HepG2 (cell line): ENCODE measurements around the gene ZNF740. TPM values are rescaled to one million over a fixed set of nuclear protein-coding genes. Genes with fewer than 3 reads are reported as not detected.

Source experiments
- EP300 ChIP-seq, 3 experiments: sonication (generic) in 1 of 3; formaldehyde crosslinking in 1 of 3; IDR thresholded peaks; 2 replicates each; pipeline versions ENCODE4 v1.5.1 to v1.6.1; 2011 to 2020; ENCODE audit warnings: low read depth in 2 of 3, low read length in 2 of 3, borderline replicate concordance in 1 of 3, improper control_type of control experiment in 1 of 3, mild to moderate bottlenecking in 1 of 3, missing genetic modification reagents in 1 of 3, moderate library complexity in 1 of 3
- GMEB1 ChIP-seq: sonication (generic); formaldehyde crosslinking; IDR thresholded peaks from 2 replicates; pipeline ENCODE4 v1.5.1; 2020; ENCODE audit warnings: missing genetic modification reagents, mild to moderate bottlenecking, borderline replicate concordance
- MLX ChIP-seq: IDR thresholded peaks from 2 replicates; pipeline ENCODE4 v1.6.1; 2016
- POLR2A ChIP-seq, 2 experiments: IDR thresholded peaks; 2 replicates each; pipeline ENCODE4 v1.6.1; 2011; ENCODE audit warnings: low read depth in 2 of 2, low read length in 2 of 2, mild to moderate bottlenecking in 1 of 2, moderate library complexity in 1 of 2; ENCODE audit not compliant: insufficient read depth in 1 of 2
- PRDM10 ChIP-seq: sonication (generic); formaldehyde crosslinking; IDR thresholded peaks from 2 replicates; pipeline ENCODE4 v1.4.0; 2020; ENCODE audit warnings: low read depth, missing genetic modification reagents
- TAF15 ChIP-seq: fragments of 200-400 bp; formaldehyde crosslinking; IDR thresholded peaks from one replicate; pipeline ENCODE4 v1.6.1; 2018; ENCODE audit warnings: mild to moderate bottlenecking, low read depth, low read length; ENCODE audit not compliant: poor library complexity, severe bottlenecking
- TMF1 ChIP-seq: sonication (generic); formaldehyde crosslinking; IDR thresholded peaks from 2 replicates; pipeline ENCODE4 v1.8.1; 2022; ENCODE audit warnings: low read depth, missing genetic modification reagents
- YEATS4 ChIP-seq: sonication (generic); formaldehyde crosslinking; IDR thresholded peaks from 2 replicates; pipeline ENCODE4 v1.4.0; 2020; ENCODE audit warnings: missing genetic modification reagents, borderline replicate concordance
- ZNF225 ChIP-seq: sonication (generic); formaldehyde crosslinking; IDR thresholded peaks from 2 replicates; pipeline ENCODE4 v1.4.0; 2020; ENCODE audit warnings: mild to moderate bottlenecking, missing genetic modification reagents
- ZNF317 ChIP-seq: sonication (generic); formaldehyde crosslinking; IDR thresholded peaks from 2 replicates; pipeline ENCODE4 v1.5.0; 2020; ENCODE audit warnings: mild to moderate bottlenecking, missing genetic modification reagents
- ZNF605 ChIP-seq: sonication (generic); formaldehyde crosslinking; IDR thresholded peaks from 2 replicates; pipeline ENCODE4 v1.8.0; 2022; ENCODE audit warnings: mild to moderate bottlenecking, missing genetic modification reagents
- ZNF639 ChIP-seq: conservative IDR thresholded peaks from 2 replicates; pipeline ENCODE4 v1.6.1; 2018; ENCODE audit warnings: missing genetic modification reagents
- ZNF691 ChIP-seq: sonication (generic); formaldehyde crosslinking; IDR thresholded peaks from 2 replicates; pipeline ENCODE4 v1.4.0; 2020; ENCODE audit warnings: missing genetic modification reagents, low read depth, mild to moderate bottlenecking, borderline replicate concordance
- ZNF790 ChIP-seq: sonication (generic); formaldehyde crosslinking; IDR thresholded peaks from 2 replicates; pipeline ENCODE4 v1.8.0; 2022; ENCODE audit warnings: missing genetic modification reagents, mild to moderate bottlenecking, borderline replicate concordance
- ZUFSP ChIP-seq: sonication (generic); formaldehyde crosslinking; IDR thresholded peaks from 2 replicates; pipeline ENCODE4 v1.9.0; 2021; ENCODE audit warnings: missing genetic modification reagents, mild to moderate bottlenecking, borderline replicate concordance
- polyA plus RNA-seq, 8 experiments: library from polyadenylated mRNA; depleted of rRNA in 3 of 8; stranded (reverse) in 7 of 8; unstranded in 1 of 8; fragments of >200 nt; fragmentation: Illumina TruSeq in 4 of 8; extraction: Trizol in 4 of 8; gene quantifications; 2 replicates each; pipeline versions ENCODE4 v1.2.1 to v1.2.3, GENCODE V29; 2011 to 2016; ENCODE audit warnings: low read depth in 4 of 8, missing spikeins in 1 of 8, mixed read lengths in 1 of 8; ENCODE audit not compliant: insufficient read depth in 1 of 8
- total RNA-seq, 5 experiments: library from RNA; depleted of rRNA; stranded (reverse); fragments of >200 nt; fragmentation: Illumina TruSeq; extraction: Trizol; gene quantifications; 2 replicates each; pipeline ENCODE4 v1.2.3, GENCODE V29; 2016; ENCODE audit warnings: low read depth in 1 of 5

Gene ZNF740
- total and polyA plus RNA-seq, 2 of the 13 experiments (the other 11 are each of a cell fraction or from before 2014, with no cell fraction given), result 16.9 to 19.0 TPM

GRCh38 chr12:53180220-53180930 lies at the start of gene ZNF740, which contains the start of gene CSAD (continued):
- peak; percentile 67; the same call in 1 of the 2 replicates for TF ChIP-seq PRDM10 (CRISPR knock-in tag)
- TF ChIP-seq POLR2A (IDR thresholded peaks at IDR 0.05; ENCODE audit: insufficient read depth in 1 of 2, low read depth in 2 of 2, low read length in 2 of 2), result peak; percentile 75 to 88
- TF ChIP-seq ZNF790, result no peak
- TF ChIP-seq YEATS4 (CRISPR knock-in tag), result peak; percentile 87
- peak; percentile 52; the same call in 1 of the 2 replicates for TF ChIP-seq MLX
- TF ChIP-seq GMEB1 (CRISPR knock-in tag), result peak; percentile 88; the same call in 1 of the 2 replicates
- no peak for TF ChIP-seq ZNF225 (CRISPR knock-in tag)
- TF ChIP-seq ZNF317 (CRISPR knock-in tag), result peak; percentile 49; the same call in 1 of the 2 replicates
- TF ChIP-seq ZUFSP (CRISPR knock-in tag), result no peak
- no peak for TF ChIP-seq TAF15
- no peak for TF ChIP-seq EP300 (IDR thresholded peaks at IDR 0.05; ENCODE audit: low read depth in 2 of 2, low read length in 2 of 2)
- TF ChIP-seq EP300 (CRISPR knock-in tag; IDR thresholded peaks at IDR 0.05; ENCODE audit: borderline replicate concordance), result peak; percentile 45; the same call in 1 of the 2 replicates
- peak; percentile 45; the same call in 1 of the 2 replicates for TF ChIP-seq ZNF605
- TF ChIP-seq TMF1, result 0 out of 2 replicates have a peak, but pooled peaks have one; percentile 13
- TF ChIP-seq ZNF691, result 0 out of 2 replicates have a peak, but pooled peaks have one; percentile 32
- peak; percentile 98 for TF ChIP-seq ZNF639 (CRISPR knock-in tag)
